ENCODE results near the gene KRTAP5-2.
"Not testable (repeated sequence)": the region's sequence is repeated elsewhere in the genome, so short reads cannot be mapped to it uniquely, and the experiment has no call there.

The KRTAP5-2 gene

DNA sequence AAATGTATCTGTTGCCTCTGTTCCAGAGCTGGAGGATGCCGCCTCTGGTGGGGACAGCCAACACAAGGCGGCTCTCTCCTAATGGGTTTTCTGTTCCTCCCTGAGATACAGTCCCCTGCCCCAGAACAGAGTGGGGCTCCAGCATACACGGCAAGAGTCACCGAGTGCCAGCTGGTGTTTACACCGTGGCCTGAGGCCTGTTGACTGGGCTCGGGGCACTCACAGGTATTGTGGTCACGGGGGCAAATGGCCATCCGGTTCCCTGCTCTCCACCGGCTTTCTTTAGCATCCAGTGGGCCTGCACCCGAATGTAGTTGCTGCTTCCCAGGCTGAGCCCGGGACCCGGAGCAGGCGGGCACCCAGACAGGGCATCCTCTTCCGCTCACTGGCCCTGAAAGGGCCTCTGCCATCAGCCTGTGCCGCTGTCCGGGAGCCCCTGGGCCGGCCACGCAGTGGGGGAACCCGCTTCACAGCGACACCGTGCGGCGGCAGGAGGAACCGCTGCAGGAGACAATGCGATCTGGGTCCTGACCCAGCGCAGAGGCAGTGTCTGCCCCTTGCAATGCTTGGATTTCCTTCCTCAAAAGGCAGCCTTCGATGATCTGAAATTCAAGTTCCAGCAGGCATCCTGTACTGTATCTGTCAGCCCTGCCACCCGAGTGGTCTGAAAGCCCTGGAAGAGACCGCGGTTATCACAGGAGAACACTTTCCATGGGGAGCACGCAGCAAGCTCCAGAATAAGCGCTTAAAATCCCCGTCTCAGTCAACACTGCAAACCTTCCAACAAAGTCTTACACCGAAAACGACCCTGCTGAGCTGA lies 30.6 kb upstream of the KRTAP5-2 start:
- peak; percentile 15 for DNase-seq (ENCODE audit: low read depth, low spot score)

DNA sequence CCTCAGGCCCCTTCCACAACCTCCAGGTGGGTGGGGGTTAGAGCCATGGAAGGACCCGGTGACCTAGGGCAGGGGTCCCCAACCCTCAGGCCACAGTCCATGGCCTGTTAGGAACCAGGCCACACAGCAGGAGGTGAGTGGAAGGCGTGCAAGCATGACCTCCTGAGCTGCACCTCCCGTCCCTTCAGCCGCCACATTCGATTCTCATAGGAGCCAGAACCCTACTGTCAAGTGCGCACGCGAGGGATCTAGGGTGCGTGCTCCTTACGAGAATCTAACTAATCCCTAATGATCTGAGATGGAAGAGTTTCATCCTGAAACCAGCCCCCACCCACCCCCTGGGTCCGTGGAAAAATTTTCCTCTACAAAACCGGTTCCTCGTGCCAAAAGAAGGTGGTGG lies 27.4 kb upstream of the KRTAP5-2 start:
- no peak for DNase-seq (ENCODE audit: low read depth, low spot score)

DNA sequence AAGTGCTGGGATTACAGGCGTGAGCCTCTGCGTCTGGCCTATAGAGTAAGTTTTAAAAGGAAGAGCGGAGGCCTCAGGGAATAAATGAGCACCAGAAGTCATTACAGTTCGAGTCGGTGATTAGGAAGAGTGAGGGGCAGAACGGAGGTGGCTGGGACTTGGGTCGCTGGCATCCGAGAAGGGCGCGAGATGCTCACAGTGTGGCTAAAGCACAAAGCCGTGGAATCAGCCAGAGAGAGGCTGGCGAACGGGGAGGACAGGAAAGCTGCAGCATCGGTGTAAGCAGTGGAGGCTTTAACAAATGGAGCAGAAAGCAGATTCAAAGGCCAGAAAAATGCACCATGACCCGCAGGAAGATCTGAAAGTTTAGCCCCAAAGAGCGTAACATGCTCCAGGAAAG lies 26.5 kb upstream of the KRTAP5-2 start:
- no peak for DNase-seq (ENCODE audit: low read depth, low spot score)

DNA sequence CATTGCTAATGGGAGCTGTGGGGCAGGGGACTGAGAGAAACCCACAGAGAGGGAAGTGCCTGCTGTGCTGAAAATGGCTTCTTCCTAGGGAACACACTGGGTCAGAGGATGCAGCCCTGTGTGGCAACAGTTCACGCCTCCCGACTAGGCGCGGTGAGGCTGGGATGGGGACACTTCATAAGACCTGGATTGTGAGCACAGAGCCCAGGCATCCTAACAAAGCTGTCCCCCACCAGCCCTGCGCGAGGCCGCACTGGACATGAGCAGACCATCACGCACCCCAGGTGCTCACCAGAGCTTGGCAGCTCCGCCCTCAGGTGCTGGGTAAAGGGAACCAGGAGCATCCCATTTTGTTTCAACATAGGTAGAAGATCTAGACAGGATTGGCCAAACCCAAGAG lies 25.6 kb upstream of the KRTAP5-2 start:
- DNase-seq (ENCODE audit: low read depth, low spot score), result no peak

DNA sequence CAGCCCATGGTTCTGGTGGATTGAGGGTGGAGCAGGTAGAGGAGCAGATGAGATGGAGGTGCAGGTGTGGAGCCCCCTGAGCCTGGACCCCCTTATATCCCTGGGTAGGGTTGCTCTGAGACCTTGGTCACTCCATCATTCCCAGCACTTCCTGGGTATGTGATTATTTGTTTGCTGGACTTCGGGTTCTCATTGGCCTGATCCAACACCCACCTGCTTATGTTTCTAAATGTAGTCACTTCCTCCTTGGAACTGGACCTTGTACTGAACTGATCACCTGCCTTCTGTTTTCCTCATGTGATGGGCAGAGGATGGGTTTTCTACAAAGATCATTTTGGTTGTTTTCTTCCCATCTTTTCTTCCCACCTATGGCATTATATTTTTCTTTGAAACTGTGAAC lies 24.0 kb upstream of the KRTAP5-2 start, which contains the start of gene KRTAP5-4:
Gene KRTAP5-4 (minus strand): TSS at position 53 of the 400 bp plus-strand sequence. CDS start 45 bp downstream, at position 8.
- no peak for DNase-seq (ENCODE audit: low read depth, low spot score)

DNA sequence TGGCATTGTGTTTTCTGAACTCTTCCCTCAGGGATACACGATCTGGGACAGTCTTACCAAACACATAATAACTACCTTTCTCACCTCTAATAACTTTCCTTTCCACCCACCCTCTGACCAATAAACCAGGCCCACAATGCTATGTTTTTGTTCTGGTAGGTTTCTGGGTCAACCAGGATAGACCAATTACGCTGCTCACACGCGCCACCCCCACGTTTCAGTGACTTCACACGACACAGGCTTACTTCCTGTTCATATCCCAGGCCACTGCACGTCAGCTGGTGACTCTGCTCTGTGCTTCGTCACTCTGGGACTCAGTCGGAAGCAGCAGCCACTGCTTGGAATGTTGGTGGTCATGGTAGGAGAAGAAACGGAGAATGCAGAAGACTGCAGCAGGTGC lies 21.4 kb upstream of the KRTAP5-2 start:
- DNase-seq (ENCODE audit: low read depth, low spot score), result no peak

DNA sequence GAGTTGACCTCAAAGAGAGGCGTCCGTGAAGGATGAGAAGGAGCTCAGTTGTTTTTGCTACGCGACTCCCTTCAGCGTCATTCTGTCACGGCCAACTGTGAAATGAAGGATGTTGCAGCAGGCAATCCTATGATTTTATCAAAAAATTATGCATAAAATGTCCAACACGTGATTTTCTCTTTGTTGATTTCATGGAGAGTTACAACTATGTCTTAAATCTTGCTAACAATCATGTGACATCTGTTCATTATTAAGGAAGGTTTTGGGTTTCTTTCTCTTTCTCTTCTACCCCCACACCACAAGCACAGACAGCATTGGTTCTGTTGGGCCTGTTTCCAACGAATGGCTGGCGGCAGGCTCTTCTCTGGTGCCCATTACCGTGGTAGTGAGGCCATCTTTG lies 20.1 kb upstream of the KRTAP5-2 start:
- DNase-seq (ENCODE audit: low read depth, low spot score), result no peak

DNA sequence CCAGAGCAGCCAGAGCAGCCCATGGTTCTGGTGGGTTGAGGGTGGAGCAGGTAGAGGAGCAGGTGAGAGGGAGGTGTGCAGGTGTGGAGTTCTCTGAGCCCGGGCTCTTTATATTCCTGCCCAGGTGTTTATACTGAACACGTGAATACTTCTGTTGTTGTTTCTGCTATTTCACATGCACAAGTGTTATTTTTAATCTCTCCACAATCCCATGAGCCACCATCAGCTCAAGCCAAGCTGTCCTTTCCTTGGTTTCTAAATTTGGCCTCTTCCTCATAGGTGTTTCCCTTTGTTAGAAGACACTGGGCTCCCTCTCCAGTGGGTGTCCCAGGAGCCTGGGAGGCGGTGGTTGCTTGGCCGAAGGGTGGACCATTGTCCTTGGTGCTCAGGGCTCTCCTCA lies 10.3 kb upstream of the KRTAP5-2 start, which contains the start of gene KRTAP5-3:
Gene KRTAP5-3 (minus strand): TSS at position 101 of the 400 bp plus-strand sequence. CDS start 78 bp downstream, at position 23.
- DNase-seq (ENCODE audit: low read depth, low spot score), result no peak

DNA sequence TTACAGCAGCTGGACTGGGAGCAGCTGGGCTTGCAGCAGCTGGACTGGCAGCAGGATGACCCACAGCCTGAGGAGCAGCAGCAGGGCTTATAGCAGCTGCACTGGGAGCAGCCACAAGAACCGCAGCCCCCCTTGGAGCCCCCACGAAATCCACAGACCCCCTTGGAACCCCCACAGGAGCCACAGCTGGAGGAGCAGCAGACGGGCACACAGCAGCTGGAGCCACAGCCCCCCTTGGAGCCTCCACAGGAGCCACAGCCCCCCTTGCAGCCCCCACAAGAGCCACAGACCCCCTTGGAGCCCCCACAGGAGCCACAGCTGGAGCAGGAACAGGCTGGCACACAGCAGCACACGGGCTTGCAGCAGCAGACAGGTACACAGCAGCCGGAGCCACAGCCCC lies 9.8 kb upstream of the KRTAP5-2 start:
- not testable (repeated sequence) for DNase-seq (ENCODE audit: low read depth, low spot score)

DNA sequence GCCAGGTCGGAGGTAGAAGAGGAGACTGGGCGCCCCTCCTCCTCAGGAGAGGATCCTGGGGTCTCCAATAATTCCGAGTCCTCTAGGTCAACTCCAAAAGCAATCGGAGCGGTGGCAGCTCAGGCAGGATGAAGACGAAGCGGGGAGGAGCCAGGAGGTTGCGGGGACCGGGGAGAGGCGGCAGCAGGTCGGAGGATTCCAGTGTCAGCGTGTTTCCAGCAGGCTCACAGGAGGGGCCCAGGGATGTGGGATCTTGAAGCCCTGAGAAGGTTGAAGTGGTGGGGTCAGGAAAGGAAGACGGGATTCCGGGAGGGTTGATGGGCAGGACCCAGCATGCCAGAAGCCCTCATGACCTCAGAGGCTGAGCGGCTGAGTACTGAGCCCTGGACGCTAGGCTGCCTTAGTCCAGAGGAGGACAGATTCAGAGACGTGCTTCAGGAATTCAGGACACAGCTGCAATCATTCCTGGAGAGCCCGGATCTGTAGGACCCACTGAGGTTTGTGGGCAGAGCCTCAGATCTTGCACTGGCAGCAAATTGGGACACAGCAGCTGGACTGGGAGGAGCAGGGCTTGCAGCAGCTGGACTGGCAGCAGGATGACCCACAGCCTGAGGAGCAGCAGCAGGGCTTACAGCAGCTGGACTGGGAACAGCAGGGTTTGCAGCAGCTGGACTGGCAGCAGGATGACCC lies 9.2 kb upstream of the KRTAP5-2 start:
- not testable (repeated sequence) for DNase-seq (ENCODE audit: low read depth, low spot score)

DNA sequence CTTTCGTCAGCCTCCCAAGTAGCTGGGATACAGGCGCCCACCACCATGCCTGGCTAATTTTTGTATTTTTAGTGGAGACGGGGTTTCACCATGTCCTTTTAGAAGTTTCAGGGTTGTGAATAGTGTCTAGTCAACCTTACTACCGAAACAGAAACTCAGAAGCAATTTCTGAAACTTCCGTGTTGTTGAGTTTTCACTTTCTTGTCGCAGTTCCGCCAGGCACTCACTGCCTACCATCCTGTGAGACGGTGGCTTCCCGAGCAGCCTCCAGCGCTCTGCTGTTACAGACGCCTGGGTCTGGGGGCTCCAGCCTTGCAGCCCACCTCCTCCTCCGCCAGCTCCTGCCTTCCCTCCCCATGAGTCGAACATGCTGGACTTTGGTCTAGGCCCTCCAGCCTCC lies 7.8 kb upstream of the KRTAP5-2 start:
- DNase-seq (ENCODE audit: low read depth, low spot score), result not testable (repeated sequence)

DNA sequence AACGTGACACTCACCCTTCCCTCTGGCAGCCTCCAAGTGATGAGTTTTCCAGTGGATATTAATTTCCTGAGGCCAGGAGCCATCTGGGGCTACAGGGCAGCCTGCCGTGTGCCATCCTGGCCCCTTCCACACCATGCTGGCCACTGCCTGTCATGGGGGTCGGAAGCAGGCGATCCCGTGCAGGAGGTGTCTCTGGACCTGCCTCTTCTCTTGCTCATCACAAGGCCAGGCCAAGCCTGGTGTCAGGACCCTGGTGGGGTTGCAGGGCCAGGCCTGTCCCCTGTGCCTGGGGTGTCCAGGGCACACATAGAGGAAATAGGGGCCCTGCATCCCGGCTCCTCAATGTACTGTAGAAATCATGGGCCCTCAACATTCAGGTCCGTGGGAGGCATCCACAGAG lies 6.6 kb upstream of the KRTAP5-2 start:
- no peak for DNase-seq (ENCODE audit: low read depth, low spot score)

DNA sequence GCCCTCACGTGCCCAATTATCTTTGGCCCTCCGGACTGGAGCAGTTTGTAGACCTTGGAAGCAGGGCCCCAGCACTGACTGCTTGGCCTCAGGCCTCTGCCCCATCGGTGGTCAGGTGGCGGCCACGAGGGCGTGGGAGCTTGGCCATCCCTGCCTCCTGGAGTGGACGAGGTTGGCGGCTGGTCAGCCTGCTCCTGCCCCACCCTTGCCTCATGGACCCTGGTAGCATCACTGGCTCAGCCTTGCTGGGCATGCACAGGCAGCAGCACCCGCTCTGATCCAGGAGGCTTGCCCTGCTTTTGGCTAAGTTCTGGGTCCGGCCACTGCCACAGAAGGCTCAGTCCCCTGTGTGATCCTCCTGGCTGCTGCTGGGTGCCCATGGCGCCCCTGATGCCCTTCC lies 6.1 kb upstream of the KRTAP5-2 start:
- DNase-seq (ENCODE audit: low read depth, low spot score), result no peak

DNA sequence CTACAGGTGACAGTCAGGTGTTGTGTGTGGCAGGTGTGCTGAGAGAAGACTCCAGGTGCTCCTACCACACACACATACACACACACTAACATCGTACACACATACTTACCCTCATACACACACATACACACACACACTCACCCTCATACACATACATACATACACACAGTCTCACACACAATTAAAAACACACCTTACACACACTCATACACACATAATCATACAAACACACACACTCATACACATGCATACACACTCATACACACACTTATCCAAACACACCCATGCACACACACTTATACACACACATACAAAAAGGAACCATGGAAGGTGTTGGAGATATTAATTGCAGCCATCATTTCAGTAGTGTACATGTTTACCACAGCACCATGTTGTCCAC lies 5.5 kb upstream of the KRTAP5-2 start:
- no peak for DNase-seq (ENCODE audit: low read depth, low spot score)

DNA sequence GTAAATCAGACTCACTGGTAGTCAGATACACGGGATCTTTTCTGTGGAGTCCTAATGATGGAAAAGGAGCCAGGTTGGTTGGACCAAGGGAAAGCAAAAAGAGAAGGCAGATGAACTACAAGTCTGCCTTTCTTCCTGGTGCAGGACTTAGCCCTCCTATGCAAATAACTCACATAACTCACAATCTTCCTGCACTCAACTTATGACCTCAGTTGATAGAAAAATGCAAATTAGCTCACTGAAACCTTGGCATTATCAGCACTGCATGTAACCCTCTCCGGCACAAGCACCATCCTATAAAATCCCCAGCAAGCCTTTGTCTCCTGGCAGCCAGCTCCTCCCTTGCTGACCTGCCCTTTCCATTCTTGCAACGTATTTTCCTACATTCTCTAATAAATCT lies 3.6 kb upstream of the KRTAP5-2 start:
- DNase-seq (ENCODE audit: low read depth, low spot score), result not testable (repeated sequence)

DNA sequence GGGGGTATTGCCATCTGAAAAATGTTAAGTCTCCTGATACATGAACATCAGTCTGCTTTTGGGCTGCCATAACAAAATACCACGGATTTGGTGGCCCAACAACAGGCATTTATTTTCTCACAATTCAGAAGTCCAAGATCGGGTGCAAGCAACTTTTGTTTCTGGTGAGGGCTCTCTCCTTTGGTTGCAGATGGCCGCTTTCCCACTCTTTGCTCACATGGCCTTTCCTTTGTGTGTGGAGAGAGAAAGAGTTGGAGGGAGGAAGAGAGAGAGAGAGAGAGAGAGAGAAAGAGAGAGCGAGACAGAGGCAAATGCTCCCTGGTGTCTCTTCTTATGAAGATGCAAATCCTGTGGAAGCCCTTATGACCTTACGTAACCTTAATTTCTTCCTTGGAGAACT lies 2.5 kb upstream of the KRTAP5-2 start:
- no peak for DNase-seq (ENCODE audit: low read depth, low spot score)

DNA sequence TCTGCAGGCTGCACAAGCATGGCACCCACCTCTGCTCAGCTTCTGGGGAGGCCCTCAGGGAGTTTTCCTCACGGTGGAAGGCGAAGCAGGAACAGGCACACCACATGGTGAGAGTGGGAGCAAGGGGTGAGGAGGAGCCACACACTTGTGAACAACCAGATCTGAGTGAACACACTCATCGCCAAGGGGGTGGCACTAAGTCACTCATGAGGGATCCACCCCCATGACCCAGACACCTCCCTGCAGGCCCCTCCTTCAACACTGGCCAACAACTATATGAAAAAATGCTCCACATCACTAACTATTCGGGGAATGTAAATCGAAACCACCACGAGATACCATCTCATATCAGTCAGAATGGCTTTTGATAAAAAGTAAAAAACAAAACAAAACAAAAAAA lies 722 bp upstream of the KRTAP5-2 start:
- DNase-seq (ENCODE audit: low read depth, low spot score), result no peak

DNA sequence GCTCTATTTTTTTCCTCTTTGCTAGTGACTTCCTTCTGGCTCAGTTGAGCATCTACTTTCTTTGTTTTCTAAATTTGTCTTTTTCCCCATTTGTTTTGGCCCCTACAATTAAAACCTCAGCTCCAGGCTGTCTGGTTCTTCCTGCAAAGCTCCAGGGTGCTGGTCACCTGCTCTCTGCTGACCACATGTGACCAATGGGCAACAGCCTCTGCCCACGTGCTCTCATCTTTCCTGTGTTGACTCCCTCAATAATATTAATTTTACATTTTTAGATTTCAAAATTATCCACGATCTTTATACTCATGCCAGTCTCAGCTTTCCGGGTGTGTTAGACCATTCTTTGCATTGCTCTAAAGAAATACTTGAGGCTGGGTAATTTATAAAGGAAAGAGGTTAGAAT lies 312 bp upstream of the KRTAP5-2 start:
- DNase-seq (ENCODE audit: low read depth, low spot score), result not testable (repeated sequence)

DNA sequence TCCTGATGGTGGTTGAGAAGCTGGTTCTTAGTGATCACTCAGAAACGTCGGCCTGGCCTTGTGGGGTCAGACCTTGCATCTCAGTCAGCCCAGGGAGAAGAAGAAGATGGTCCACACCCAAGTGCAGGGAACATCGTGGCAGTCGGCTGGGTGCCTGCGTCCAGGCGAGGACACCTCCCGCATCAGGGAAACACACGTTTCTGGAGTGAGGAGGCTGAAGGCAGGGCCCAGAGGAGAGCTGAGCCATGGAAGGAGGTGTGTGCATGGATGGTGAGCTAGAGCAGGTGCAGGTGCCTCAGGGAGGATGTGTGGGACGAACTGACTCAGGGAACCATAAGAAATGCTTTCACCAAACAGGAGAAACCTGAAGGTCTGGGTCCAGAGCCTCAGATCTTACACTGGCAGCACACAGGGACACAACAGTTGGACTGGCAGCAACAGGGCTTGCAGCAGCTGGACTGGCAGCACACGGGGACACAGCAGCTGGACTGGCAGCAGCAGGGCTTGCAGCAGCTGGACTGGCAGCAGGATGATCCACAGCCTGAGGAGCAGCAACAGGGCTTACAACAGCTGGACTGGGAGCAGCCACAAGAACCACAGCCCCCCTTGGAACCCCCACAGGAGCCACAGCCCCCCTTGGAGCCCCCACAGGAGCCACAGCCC lies 632 bp downstream of the KRTAP5-2 start:
- DNase-seq (ENCODE audit: low read depth, low spot score), result no peak

DNA sequence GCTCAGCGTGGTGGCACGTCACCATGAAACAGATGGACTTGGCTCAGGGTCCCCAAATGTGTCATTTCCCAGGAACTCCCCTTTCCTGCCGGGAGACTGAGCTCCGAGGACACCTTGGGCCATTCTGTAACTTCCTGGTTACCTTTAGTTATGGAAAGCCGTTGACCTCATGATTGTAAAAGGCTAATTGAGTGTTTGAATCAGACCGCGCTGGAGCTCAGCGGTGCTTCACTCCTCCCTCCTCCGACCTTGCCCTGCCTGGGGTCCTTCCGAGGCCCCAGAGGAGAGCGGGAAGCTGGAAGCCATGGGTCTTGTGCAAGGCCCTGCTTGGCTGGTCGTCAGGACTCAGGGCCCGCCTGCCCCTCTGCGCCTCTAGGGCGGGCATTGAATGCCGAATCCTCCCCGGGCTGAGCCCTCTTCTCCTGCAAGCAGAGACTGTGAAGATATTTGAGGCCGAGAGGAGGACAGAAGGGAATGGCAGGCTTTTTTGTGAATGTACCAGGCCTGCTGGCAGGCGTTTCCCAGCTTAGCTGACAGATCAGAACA lies 1.4 kb downstream of the KRTAP5-2 start:
- DNase-seq (ENCODE audit: low read depth, low spot score), result not testable (repeated sequence)

DNA sequence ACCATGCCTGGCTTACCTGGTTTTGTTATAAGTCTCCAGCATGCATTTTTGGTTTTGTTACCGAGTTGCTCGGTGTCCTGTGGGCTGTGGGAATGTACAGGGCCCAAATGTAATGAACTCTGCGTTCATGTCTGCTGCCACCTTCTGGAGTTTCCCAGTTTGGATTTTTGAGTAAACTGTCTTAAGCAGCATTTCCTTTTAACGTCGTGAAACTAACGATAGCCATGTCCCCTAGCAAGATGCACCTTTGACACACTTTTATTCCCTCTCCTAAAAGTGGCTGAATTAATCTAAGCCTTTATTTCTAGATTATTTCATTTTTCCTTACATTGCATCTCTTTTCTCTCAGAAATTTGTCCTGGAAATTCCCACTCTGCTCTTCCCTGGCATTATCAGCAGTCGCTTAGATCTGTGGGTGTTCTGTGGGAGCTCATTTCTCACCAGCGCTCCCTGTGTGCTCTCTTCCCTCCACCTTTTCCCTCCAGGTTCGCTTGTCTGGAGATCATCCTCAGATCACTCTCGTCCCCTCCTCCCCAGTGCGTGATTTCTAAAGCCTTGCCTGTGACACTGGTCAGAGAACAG lies 2.0 kb downstream of the KRTAP5-2 start:
- not testable (repeated sequence) for DNase-seq (ENCODE audit: low read depth, low spot score)

DNA sequence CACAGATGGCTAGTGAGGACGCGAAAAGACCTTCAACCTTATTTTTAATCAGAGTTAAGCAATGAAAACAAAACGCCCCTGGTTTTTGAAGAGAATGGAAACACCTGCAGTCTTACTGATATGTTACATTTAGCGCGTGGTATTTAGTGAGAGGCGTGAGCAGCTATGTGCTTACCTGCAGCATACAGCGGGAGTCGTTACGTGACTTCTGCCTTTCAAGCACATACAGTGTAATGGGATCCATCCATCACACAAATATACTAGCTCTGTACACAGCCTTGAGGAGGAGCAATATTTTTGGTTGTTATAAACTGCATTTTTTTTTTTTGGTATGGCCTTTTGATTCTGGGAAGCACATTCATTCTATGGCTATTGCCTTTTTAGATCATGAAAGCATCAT lies 5.5 kb downstream of the KRTAP5-2 start:
- DNase-seq (ENCODE audit: low read depth, low spot score), result no peak

Data from activated CD4-positive, CD25-positive, alpha-beta regulatory T cell treated with anti-CD3 and anti-CD28 coated beads, Interleukin-2, amount 50 U/mL, for 16 hours (primary cell).